HEK293T (cell line): Measurements from ENCODE around the gene IL1RAPL1.

ENCODE experiments used
- ARNT ChIP-seq: fragments of 450-650 bp; IDR thresholded peaks from 2 replicates; pipeline ENCODE4 v1.6.1; 2017; ENCODE audit warnings: mild to moderate bottlenecking
- BHLHE40 ChIP-seq: fragments of 450-650 bp; IDR thresholded peaks from 2 replicates; pipeline ENCODE4 v1.6.1; 2016; ENCODE audit warnings: mild to moderate bottlenecking, moderate library complexity, borderline replicate concordance
- ELF4 ChIP-seq: fragments of 450-650 bp; IDR thresholded peaks from 2 replicates; pipeline ENCODE4 v1.6.1; 2017; ENCODE audit warnings: antibody characterized with exemption
- FOXA1 ChIP-seq: fragments of 450-650 bp; IDR thresholded peaks from 2 replicates; pipeline ENCODE4 v1.6.1; 2016; ENCODE audit warnings: mild to moderate bottlenecking
- FOXK2 ChIP-seq: fragments of 450-650 bp; IDR thresholded peaks from 2 replicates; pipeline ENCODE4 v1.6.1; 2016; ENCODE audit warnings: mild to moderate bottlenecking
- FOXM1 ChIP-seq: fragments of 450-650 bp; IDR thresholded peaks from 2 replicates; pipeline ENCODE4 v1.6.1; 2017; ENCODE audit warnings: mild to moderate bottlenecking, borderline replicate concordance
- SP1 ChIP-seq: fragments of 450-650 bp; IDR thresholded peaks from 2 replicates; pipeline ENCODE4 v1.6.1; 2017
- SUZ12 ChIP-seq: fragments of 450-650 bp; IDR thresholded peaks from 2 replicates; pipeline ENCODE4 v1.6.1; 2016; ENCODE audit warnings: mild to moderate bottlenecking
- ZNF384 ChIP-seq: fragments of 450-650 bp; IDR thresholded peaks from 2 replicates; pipeline ENCODE4 v1.6.1; 2016

DNA sequence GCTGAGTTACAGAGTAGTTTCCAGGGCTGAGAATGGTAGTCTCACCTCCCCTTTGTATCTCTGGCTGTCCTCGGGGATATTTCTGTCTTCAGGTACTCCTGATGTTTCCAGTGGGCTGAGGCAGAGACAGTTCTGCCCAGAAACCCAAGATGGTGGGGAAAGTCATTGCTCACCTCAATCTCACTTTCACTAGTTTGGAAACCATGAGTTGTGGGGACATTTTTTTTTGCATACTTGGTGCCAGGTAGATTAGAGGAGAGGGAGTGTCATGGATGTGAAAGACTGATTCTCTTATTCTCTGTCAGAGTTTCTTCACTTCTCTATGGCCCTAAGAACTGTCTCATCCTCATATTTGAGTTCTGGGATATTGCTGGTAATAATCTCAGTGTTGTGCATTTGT is 919.5 kb downstream of the IL1RAPL1 start:
- TF ChIP-seq BHLHE40 (no peak), ARNT (no peak), SUZ12 (no peak), ZNF384 (no peak), ELF4 (no peak), FOXA1 (no peak), FOXM1 (no peak), FOXK2 (no peak), SP1 (no peak)
